Parathyroid adenoma (tissue), 2 donors: Measurements from ENCODE around the gene STXBP6.

Experiments
- H2AFZ ChIP-seq: fragments of 300-600 bp; sonication (generic); one replicate; pipeline ENCODE4 v1.7.0; 2017; ENCODE audit warnings: antibody characterized with exemption, mild to moderate bottlenecking
- H3K27ac ChIP-seq: fragments of 300-600 bp; sonication (generic); one replicate; pipeline ENCODE4 v1.7.0; 2017
- H3K27me3 ChIP-seq: fragments of 300-600 bp; sonication (generic); one replicate; pipeline ENCODE4 v1.7.0; 2017; ENCODE audit warnings: low read length; ENCODE audit not compliant: control insufficient read depth, insufficient read depth
- H3K36me3 ChIP-seq: fragments of 300-600 bp; sonication (generic); one replicate; pipeline ENCODE4 v1.7.0; 2017; ENCODE audit warnings: low read length; ENCODE audit not compliant: control insufficient read depth, insufficient read depth
- H3K4me1 ChIP-seq: fragments of 300-600 bp; sonication (generic); one replicate; pipeline ENCODE4 v1.7.0; 2017; ENCODE audit warnings: control low read depth
- H3K4me2 ChIP-seq: fragments of 300-600 bp; sonication (generic); one replicate; pipeline ENCODE4 v1.7.0; 2017; ENCODE audit warnings: low read length
- H3K4me3 ChIP-seq: fragments of 300-600 bp; sonication (generic); one replicate; pipeline ENCODE4 v1.7.0; 2017; ENCODE audit warnings: low read depth, low read length
- H3K79me2 ChIP-seq: fragments of 300-600 bp; sonication (generic); one replicate; pipeline ENCODE4 v1.7.0; 2017; ENCODE audit warnings: control low read depth
- H3K9ac ChIP-seq: fragments of 300-600 bp; sonication (generic); one replicate; pipeline ENCODE4 v1.7.0; 2017; ENCODE audit warnings: mild to moderate bottlenecking
- H3K9me3 ChIP-seq: fragments of 300-600 bp; sonication (generic); one replicate; pipeline ENCODE4 v1.7.0; 2017; ENCODE audit warnings: low read length; ENCODE audit not compliant: control insufficient read depth
- CTCF ChIP-seq: fragments of 300-600 bp; sonication (generic); IDR thresholded peaks from one replicate; pipeline ENCODE4 v1.7.0; 2017; ENCODE audit warnings: antibody characterized with exemption, mild to moderate bottlenecking
- donor health status: primary hyperparathyroidism.

The STXBP6 gene

GRCh38 chr14:24816011-24816928 lies 233.7 kb downstream of the STXBP6 start:
- no peak overlapping the region for H3K27ac ChIP-seq
- TF ChIP-seq CTCF, result no peak

GRCh38 chr14:24815543-24815942 lies 234.4 kb downstream of the STXBP6 start:
- no peak overlapping the region for H3K9ac ChIP-seq
- no peak overlapping the region for H3K4me2 ChIP-seq
- no peaks in the 10 kb centered on the region for H3K27me3 ChIP-seq
- H2AFZ ChIP-seq, result no peak overlapping the region
- no peaks in the 10 kb centered on the region for H3K36me3 ChIP-seq
- no peak for TF ChIP-seq CTCF
- no peaks in the 10 kb centered on the region for H3K9me3 ChIP-seq
- no peaks in the 10 kb centered on the region for H3K4me1 ChIP-seq
- H3K4me3 ChIP-seq, result no peak overlapping the region
- H3K27ac ChIP-seq, result no peak overlapping the region
- no peaks in the 10 kb centered on the region for H3K79me2 ChIP-seq

More at GRCh38 chr14:24816011-24816928, 233.7 kb downstream of the STXBP6 start:
- Histone ChIP-seq H3K9me3 (no peaks in the 10 kb centered on the region), H3K9ac (no peak overlapping the region), H3K79me2 (no peaks in the 10 kb centered on the region), H3K36me3 (no peaks in the 10 kb centered on the region), H3K4me3 (no peak overlapping the region), H3K4me2 (no peak overlapping the region), H3K27me3 (no peaks in the 10 kb centered on the region), H2AFZ (no peak overlapping the region), H3K4me1 (no peaks in the 10 kb centered on the region)

- no peak overlapping the region for H2AFZ ChIP-seq
- no peaks in the 10 kb centered on the region for H3K4me1 ChIP-seq
- no peak overlapping the region for H3K27ac ChIP-seq
- H3K4me2 ChIP-seq, result no peak overlapping the region
- no peaks in the 10 kb centered on the region for H3K79me2 ChIP-seq
- H3K9ac ChIP-seq, result no peak overlapping the region
- no peaks in the 10 kb centered on the region for H3K36me3 ChIP-seq
- no peaks in the 10 kb centered on the region for H3K27me3 ChIP-seq
- no peak overlapping the region for H3K4me3 ChIP-seq
- no peaks in the 10 kb centered on the region for H3K9me3 ChIP-seq
- TF ChIP-seq CTCF, result no peak
Measured at GRCh38 chr14:24814944-24815343, 235.0 kb downstream of the STXBP6 start.

GRCh38 chr14:24814346-24814745 lies 235.6 kb downstream of the STXBP6 start:
- TF ChIP-seq CTCF, result no peak
- no peaks in the 10 kb centered on the region for H3K36me3 ChIP-seq
- no peak overlapping the region for H3K27ac ChIP-seq
- no peaks in the 10 kb centered on the region for H3K79me2 ChIP-seq
- no peak overlapping the region for H2AFZ ChIP-seq
- no peaks in the 10 kb centered on the region for H3K9me3 ChIP-seq
- H3K4me3 ChIP-seq, result no peak overlapping the region
- no peaks in the 10 kb centered on the region for H3K4me1 ChIP-seq
- no peak overlapping the region for H3K4me2 ChIP-seq
- H3K27me3 ChIP-seq, result no peaks in the 10 kb centered on the region
- H3K9ac ChIP-seq, result no peak overlapping the region
